ENCODE results near the gene ACAT2. TPM values are rescaled to one million over a fixed set of nuclear protein-coding genes. Genes with fewer than 3 reads are reported as not detected.

ACAT2 gene
- total RNA-seq, 1 donor from 2014 or later = 34.1 TPM

DNA sequence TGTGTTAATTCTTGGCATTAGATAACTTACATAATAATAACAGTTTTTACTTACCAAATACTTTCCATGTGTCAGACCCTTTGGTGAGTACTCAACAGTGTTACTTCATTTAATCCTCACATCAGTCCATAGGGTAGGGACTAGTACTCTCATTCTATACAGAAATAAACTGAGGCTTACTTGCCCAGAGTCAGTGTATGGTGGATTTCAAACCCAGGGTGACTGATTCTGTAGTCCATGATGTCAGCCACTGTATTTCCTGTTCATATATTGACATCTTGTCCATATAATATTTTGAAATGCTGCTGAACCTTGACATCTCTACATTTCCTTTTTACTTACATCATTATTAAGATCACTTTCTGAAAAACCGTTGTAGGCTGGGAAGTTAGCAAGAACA, 35.7 kb downstream of the ACAT2 start:
- Histone ChIP-seq H3K4me3 (ENCODE audit: low read depth, low read length) (no peak overlapping the region), H3K27me3 (ENCODE audit: control insufficient read depth, insufficient read depth, low read length) (no peaks in the 10 kb centered on the region), H3K36me3 (ENCODE audit: control insufficient read depth, insufficient read depth, low read length) (no peaks in the 10 kb centered on the region)
- no peak for DNase-seq (ENCODE audit: low read depth)
- TF ChIP-seq, protein P1, sequence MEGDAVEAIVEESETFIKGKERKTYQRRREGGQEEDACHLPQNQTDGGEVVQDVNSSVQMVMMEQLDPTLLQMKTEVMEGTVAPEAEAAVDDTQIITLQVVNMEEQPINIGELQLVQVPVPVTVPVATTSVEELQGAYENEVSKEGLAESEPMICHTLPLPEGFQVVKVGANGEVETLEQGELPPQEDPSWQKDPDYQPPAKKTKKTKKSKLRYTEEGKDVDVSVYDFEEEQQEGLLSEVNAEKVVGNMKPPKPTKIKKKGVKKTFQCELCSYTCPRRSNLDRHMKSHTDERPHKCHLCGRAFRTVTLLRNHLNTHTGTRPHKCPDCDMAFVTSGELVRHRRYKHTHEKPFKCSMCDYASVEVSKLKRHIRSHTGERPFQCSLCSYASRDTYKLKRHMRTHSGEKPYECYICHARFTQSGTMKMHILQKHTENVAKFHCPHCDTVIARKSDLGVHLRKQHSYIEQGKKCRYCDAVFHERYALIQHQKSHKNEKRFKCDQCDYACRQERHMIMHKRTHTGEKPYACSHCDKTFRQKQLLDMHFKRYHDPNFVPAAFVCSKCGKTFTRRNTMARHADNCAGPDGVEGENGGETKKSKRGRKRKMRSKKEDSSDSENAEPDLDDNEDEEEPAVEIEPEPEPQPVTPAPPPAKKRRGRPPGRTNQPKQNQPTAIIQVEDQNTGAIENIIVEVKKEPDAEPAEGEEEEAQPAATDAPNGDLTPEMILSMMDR (IDR thresholded peaks at IDR 0.05; ENCODE audit: insufficient read depth, low read length, poor library complexity, severe bottlenecking) = no peak

DNA sequence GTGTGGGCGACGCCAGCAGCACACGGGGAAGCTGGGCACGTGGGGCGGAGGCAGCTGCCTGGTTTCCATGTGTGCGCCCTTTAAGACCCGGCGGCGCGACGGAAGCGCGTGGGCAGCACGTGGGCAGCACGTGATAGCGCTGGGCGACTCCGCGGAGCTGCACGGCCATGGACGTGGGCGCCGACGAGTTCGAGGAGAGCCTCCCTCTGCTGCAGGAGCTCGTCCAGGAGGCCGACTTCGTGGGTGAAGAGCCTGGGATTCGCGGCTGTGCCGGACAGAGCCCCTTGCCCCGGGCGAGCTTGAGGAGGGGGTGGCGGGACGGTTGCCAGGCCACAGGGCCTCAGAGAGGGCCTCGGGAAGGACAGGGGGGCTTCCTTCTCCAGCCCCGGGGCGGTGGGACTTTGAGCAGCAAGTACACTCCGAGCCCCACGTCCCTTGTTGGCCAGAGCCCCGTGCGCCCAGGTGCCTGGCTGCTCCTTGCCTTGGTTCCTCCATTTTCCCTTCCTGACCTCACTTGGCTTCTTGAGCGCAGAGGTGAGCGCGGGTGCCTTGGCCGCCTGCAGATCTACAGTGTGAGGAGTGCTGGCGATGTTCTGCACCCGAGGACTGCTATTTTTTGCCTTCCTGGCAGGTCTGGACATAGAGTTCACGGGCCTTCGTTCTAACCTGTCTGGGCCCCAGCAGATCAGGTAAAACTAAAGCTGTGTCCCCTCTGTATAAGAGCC, 38.5 kb downstream of the ACAT2 start, which contains the start of gene PNLDC1:
Gene PNLDC1 (plus strand): TSS at position 136 of the 725 bp plus-strand sequence. CDS start 32 bp downstream, at position 168.
- no peak for DNase-seq (ENCODE audit: low read depth)
- TF ChIP-seq, protein P1 (IDR thresholded peaks at IDR 0.05; ENCODE audit: insufficient read depth, low read length, poor library complexity, severe bottlenecking) = no peak
- H3K36me3 ChIP-seq (ENCODE audit: control insufficient read depth, insufficient read depth, low read length) = no peaks in the 10 kb centered on the region
- H3K27me3 ChIP-seq (ENCODE audit: control insufficient read depth, insufficient read depth, low read length) = no peaks in the 10 kb centered on the region
- H3K4me3 ChIP-seq (ENCODE audit: low read depth, low read length) = no peak within 1 kb of the TSS

DNA sequence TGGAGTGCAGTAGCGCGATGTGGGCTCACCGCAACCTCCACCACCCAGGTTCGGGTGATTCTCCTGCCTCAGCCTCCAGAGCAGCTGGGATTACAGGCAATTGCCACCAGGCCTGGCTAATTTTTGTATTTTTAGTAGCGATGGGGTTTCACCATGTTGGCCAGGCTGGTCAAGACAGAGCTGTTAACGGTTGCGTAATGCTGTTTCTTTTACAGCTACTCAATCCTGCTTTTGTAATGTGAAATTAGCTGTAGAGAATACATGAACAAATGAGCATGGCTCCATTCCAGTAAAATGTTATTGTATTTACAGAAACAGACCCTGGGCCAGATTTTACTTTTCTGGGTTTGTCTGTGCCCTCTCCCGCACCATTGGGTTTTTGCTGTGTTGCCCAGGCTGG, 40.1 kb downstream of the ACAT2 start:
- Histone ChIP-seq H3K27me3 (ENCODE audit: control insufficient read depth, insufficient read depth, low read length) (no peaks in the 10 kb centered on the region), H3K36me3 (ENCODE audit: control insufficient read depth, insufficient read depth, low read length) (no peaks in the 10 kb centered on the region), H3K4me3 (ENCODE audit: low read depth, low read length) (no peak overlapping the region)
- DNase-seq (ENCODE audit: low read depth) = no peak
- TF ChIP-seq, protein P1 (IDR thresholded peaks at IDR 0.05; ENCODE audit: insufficient read depth, low read length, poor library complexity, severe bottlenecking) = no peak

DNA sequence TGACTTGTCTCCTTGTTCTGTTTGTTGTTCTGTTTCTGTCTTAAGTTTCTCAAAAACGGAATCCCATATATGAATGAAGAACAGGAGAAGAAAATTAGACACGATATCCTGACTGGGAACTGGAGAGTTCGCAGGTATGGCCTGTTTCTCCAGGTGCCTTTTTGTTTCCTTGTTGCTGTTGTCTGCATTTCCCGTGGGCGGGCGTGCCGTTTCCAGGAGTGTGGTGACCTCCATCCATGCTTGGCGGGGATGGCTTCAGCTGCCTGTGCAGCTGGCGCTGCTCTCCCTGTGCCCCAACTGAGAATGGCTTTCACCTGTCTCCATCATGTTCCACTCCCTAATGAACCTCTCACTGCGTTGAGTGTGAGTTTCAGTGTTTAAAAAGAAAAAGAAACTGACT, 42.7 kb downstream of the ACAT2 start:
- TF ChIP-seq, protein P1 (IDR thresholded peaks at IDR 0.05; ENCODE audit: insufficient read depth, low read length, poor library complexity, severe bottlenecking) = no peak
- H3K27me3 ChIP-seq (ENCODE audit: control insufficient read depth, insufficient read depth, low read length) = no peaks in the 10 kb centered on the region
- H3K36me3 ChIP-seq (ENCODE audit: control insufficient read depth, insufficient read depth, low read length) = no peaks in the 10 kb centered on the region
- no peak overlapping the region for H3K4me3 ChIP-seq (ENCODE audit: low read depth, low read length)
- no peak for DNase-seq (ENCODE audit: low read depth)

GRCh38 chr6:159805440-159806020, 43.7 kb downstream of the ACAT2 start:
- DNase-seq (ENCODE audit: low read depth) = no peak
- Histone ChIP-seq H3K4me3 (ENCODE audit: low read depth, low read length) (no peak overlapping the region), H3K36me3 (ENCODE audit: control insufficient read depth, insufficient read depth, low read length) (no peaks in the 10 kb centered on the region), H3K27me3 (ENCODE audit: control insufficient read depth, insufficient read depth, low read length) (no peaks in the 10 kb centered on the region)
- TF ChIP-seq, protein P1 (IDR thresholded peaks at IDR 0.05; ENCODE audit: insufficient read depth, low read length, poor library complexity, severe bottlenecking) = no peak

Measured in kidney epithelial cell (primary cell).